H54 (cell line): ENCODE data around the gene FGF19.
"Not testable (repeated sequence)": the region's sequence is repeated elsewhere in the genome, so short reads cannot be mapped to it uniquely, and the experiment has no call there.

Experiments used
- DNase-seq: peaks from one replicate; pipeline ENCODE4 v3.0.0; 2011; ENCODE audit warnings: low spot score, mixed read lengths; ENCODE audit not compliant: insufficient read length
- FAIRE-seq: peaks from 3 replicates; lab custom pipeline; 2011; peaks lifted over from hg19 to GRCh38; lab: Jason Lieb, UNC
- POLR2A ChIP-seq: IDR thresholded peaks from 2 replicates; pipeline ENCODE4 v1.6.1; 2011; ENCODE audit warnings: low read depth, mild to moderate bottlenecking, low read length

FGF19 gene

GRCh38 chr11:69696749-69697468 is 6.9 kb downstream of the FGF19 start:
- TF ChIP-seq POLR2A = no peak
- FAIRE-seq (no peak), DNase-seq (no peak)

GRCh38 chr11:69695995-69696394 is 7.8 kb downstream of the FGF19 start:
- FAIRE-seq = not testable (repeated sequence)

DNA sequence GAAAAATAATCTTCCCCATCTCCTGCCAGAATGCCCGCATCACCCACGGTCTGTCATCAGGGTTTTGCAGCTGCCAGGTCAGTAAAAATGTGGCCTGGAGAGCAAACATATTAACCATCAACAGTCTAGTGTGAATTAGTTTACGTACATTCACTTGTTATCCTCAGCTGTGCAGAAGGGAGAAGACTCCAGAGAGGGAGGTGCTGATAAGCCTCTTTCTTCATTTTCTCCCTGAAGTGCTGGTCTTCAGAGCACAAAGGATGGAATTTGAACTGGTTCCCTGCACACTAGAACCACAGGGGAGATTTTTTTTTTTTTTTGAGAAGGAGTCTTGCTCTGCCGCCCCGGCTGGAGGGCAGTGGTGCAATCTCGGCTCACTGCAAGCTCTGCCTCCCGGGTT is 8.2 kb downstream of the FGF19 start:
- FAIRE-seq (no peak), DNase-seq (no peak)
- no peak for TF ChIP-seq POLR2A

More at GRCh38 chr11:69695995-69696394, 7.8 kb downstream of the FGF19 start:
- DNase-seq = not testable (repeated sequence)

GRCh38 chr11:69694781-69695180 is 9.0 kb downstream of the FGF19 start:
- FAIRE-seq (no peak), DNase-seq (no peak)
- TF ChIP-seq POLR2A = no peak

DNA sequence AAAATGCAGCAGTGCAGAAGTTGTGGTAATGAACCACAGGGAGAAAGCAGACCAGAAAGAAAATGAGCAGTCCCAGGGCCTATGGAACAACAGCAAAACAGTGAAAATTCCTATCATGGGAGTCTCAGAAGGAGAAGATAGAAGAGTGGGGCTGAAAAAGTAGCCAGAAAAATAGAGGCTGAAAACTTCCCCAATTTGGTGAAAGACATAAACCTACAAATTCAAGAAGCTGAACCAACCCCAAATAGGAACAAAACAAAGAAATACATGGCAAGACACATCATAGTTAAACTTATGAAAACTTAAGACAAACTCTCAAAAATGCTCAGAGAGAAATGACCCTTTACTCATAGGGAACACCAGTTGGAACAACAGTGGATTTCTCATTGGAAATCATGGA is 11.4 kb downstream of the FGF19 start:
- no peak for FAIRE-seq
- TF ChIP-seq POLR2A = no peak
- DNase-seq = no peak

DNA sequence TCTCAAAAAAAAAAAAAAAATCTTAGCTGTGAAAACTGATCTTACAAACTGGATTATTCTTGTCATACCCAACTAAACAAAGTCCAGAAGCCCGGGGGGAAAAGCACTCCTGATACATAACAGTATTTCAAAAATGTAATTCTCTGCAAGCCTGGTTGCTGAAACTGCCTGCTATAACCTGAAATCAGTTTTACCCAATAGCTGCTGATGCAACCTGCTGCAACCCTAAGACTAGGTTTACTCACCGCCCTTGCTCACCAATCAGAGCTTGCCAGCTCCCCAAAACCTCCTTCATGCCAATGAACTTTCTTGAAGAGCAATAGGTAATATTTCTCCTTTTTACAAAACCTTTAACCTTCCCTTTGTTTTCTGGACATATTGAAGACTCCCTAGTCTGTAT is 12.4 kb downstream of the FGF19 start:
- no peak for FAIRE-seq
- no peak for TF ChIP-seq POLR2A
- DNase-seq = no peak

GRCh38 chr11:69689484-69690319 is 14.1 kb downstream of the FGF19 start:
- FAIRE-seq (no peak), DNase-seq (no peak)
- TF ChIP-seq POLR2A = no peak

GRCh38 chr11:69687969-69688771 is 15.7 kb downstream of the FGF19 start:
- not testable (repeated sequence) for DNase-seq, FAIRE-seq

GRCh38 chr11:69686856-69687255 is 17.0 kb downstream of the FGF19 start:
- FAIRE-seq = no peak
- TF ChIP-seq POLR2A = no peak

GRCh38 chr11:69686452-69686851 is 17.4 kb downstream of the FGF19 start:
- no peak for TF ChIP-seq POLR2A
- DNase-seq = no peak
- no peak for FAIRE-seq

More at GRCh38 chr11:69686856-69687255, 17.0 kb downstream of the FGF19 start:
- no peak for DNase-seq

- FAIRE-seq (no peak), DNase-seq (no peak)
- TF ChIP-seq POLR2A = no peak
Measured at GRCh38 chr11:69685348-69685747, 18.5 kb downstream of the FGF19 start.

DNA sequence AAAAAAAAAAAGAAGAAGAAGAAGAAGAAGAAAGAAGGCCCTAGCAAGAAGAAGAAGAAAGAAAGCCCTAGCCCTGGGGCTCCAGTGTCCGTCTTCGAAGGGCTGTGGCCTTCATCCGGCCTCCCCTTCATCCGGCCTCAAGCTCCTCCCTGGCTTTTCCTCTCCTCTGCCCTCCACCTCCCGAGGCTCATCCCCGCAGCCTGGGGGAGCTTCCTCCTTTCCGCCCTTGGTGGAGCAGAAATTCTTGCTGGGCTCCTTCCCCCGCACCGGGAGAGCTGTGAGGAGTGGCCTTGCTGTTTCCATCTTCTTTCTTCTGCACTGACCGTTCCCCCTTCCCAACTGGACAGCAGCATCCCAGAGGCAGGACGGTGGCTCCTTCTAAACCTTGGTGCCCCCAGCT is 19.2 kb downstream of the FGF19 start:
- FAIRE-seq (no peak), DNase-seq (no peak)
- TF ChIP-seq POLR2A = no peak

GRCh38 chr11:69683764-69684333 is 20.0 kb downstream of the FGF19 start:
- TF ChIP-seq POLR2A = no peak
- DNase-seq (no peak), FAIRE-seq (no peak)
